HEK293T (cell line): ENCODE results near the gene RFX6.

Experiments
- CTCF ChIA-PET: fragments of 350-600 bp; formaldehyde crosslinking; extraction: SDS; loops from one replicate; lab custom pipeline; 2021; ENCODE audit warnings: antibody characterized with exemption, inconsistent platforms; lab: Yijun Ruan, JAX
- POLR2A ChIA-PET: fragments of 350-600 bp; formaldehyde crosslinking; extraction: SDS; loops from one replicate; lab custom pipeline; 2020; ENCODE audit warnings: antibody characterized with exemption, inconsistent platforms; lab: Yijun Ruan, JAX
- DNase-seq: peaks from one replicate; pipeline ENCODE4 v3.0.0; 2012; ENCODE audit warnings: mixed read lengths; ENCODE audit errors: extremely low spot score
- ARNT ChIP-seq: fragments of 450-650 bp; IDR thresholded peaks from 2 replicates; pipeline ENCODE4 v1.6.1; 2017; ENCODE audit warnings: mild to moderate bottlenecking
- BHLHE40 ChIP-seq: fragments of 450-650 bp; IDR thresholded peaks from 2 replicates; pipeline ENCODE4 v1.6.1; 2016; ENCODE audit warnings: mild to moderate bottlenecking, moderate library complexity, borderline replicate concordance
- CTBP1 ChIP-seq: fragments of 450-650 bp; IDR thresholded peaks from 2 replicates; pipeline ENCODE4 v1.6.1; 2016; ENCODE audit warnings: borderline replicate concordance
- ELF4 ChIP-seq: fragments of 450-650 bp; IDR thresholded peaks from 2 replicates; pipeline ENCODE4 v1.6.1; 2017; ENCODE audit warnings: antibody characterized with exemption
- FOXA1 ChIP-seq: fragments of 450-650 bp; IDR thresholded peaks from 2 replicates; pipeline ENCODE4 v1.6.1; 2016; ENCODE audit warnings: mild to moderate bottlenecking
- FOXK2 ChIP-seq: fragments of 450-650 bp; IDR thresholded peaks from 2 replicates; pipeline ENCODE4 v1.6.1; 2016; ENCODE audit warnings: mild to moderate bottlenecking
- FOXM1 ChIP-seq: fragments of 450-650 bp; IDR thresholded peaks from 2 replicates; pipeline ENCODE4 v1.6.1; 2017; ENCODE audit warnings: mild to moderate bottlenecking, borderline replicate concordance
- HDGF ChIP-seq: fragments of 450-650 bp; IDR thresholded peaks from 2 replicates; pipeline ENCODE4 v1.6.1; 2017; ENCODE audit warnings: antibody characterized with exemption, borderline replicate concordance
- L3MBTL2 ChIP-seq: fragments of 450-650 bp; conservative IDR thresholded peaks from 2 replicates; pipeline ENCODE4 v1.6.1; 2016; ENCODE audit warnings: mild to moderate bottlenecking
- LEF1 ChIP-seq: fragments of 450-650 bp; IDR thresholded peaks from 2 replicates; pipeline ENCODE4 v1.6.1; 2017; ENCODE audit warnings: mild to moderate bottlenecking, borderline replicate concordance
- NFRKB ChIP-seq: fragments of 450-650 bp; IDR thresholded peaks from 2 replicates; pipeline ENCODE4 v1.6.1; 2016; ENCODE audit warnings: mild to moderate bottlenecking, moderate library complexity
- SP1 ChIP-seq: fragments of 450-650 bp; IDR thresholded peaks from 2 replicates; pipeline ENCODE4 v1.6.1; 2017
- SUZ12 ChIP-seq: fragments of 450-650 bp; IDR thresholded peaks from 2 replicates; pipeline ENCODE4 v1.6.1; 2016; ENCODE audit warnings: mild to moderate bottlenecking
- TARDBP ChIP-seq: fragments of 450-650 bp; IDR thresholded peaks from 2 replicates; pipeline ENCODE4 v1.6.1; 2016
- ZNF384 ChIP-seq: fragments of 450-650 bp; IDR thresholded peaks from 2 replicates; pipeline ENCODE4 v1.6.1; 2016
- TF ChIP-seq, protein P1 (sequence below): fragments of 450-650 bp; IDR thresholded peaks from 2 replicates; pipeline ENCODE4 v1.6.1; 2016

Gene RFX6

DNA sequence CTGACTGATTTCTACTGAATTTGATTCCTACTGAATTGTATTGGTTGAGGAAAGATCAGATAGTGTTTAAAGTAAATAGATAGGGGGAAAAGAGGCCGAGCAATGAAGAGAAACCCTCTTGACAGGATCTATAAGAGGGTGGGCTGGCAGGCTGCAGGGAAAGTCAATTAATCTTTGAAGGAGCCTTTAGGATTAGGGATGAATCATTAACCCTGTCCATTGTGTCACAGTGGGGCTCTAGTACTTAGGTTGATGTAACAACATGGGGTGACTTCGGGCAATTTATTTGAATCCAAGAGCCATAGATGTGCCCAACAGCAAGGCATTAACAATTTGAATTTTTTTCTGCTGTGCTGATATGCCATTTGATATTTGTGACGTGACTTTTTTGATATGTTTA is 7.5 kb downstream of the RFX6 start:
- DNase-seq = no peak
- ChIA-PET POLR2A (no interaction called here), CTCF (interaction anchor here (0.7 kb wide), 1 partner anchor 7 kb away, joined by 3 read pairs; no protein-coding TSS in a partner anchor)
- no peak for TF ChIP-seq TARDBP
- TF ChIP-seq, protein P1, sequence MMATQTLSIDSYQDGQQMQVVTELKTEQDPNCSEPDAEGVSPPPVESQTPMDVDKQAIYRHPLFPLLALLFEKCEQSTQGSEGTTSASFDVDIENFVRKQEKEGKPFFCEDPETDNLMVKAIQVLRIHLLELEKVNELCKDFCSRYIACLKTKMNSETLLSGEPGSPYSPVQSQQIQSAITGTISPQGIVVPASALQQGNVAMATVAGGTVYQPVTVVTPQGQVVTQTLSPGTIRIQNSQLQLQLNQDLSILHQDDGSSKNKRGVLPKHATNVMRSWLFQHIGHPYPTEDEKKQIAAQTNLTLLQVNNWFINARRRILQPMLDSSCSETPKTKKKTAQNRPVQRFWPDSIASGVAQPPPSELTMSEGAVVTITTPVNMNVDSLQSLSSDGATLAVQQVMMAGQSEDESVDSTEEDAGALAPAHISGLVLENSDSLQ = peak; percentile 82
- TF ChIP-seq ELF4 = no peak
- no peak for TF ChIP-seq ZNF384
- TF ChIP-seq NFRKB = no peak
- TF ChIP-seq HDGF = no peak
- no peak for TF ChIP-seq SUZ12
- TF ChIP-seq SP1 = no peak

DNA sequence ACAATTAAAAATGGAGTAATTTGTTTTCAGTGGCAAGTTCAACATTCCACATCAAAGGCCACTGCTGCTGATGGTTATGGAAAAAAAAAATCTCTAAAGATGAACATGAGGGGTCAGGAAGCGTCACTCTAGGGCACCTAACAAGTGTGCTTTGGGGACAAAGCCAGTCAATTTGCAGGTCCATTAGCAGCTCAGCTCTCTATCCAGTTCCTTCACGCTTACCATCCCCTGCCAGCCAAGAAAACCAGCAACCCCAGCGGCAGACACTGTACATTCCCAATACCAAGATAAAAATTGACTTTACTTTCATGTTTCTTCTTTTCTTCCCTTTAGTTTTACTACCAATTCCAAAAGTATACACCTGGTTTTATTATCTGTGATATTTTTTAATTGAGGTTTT is 10.1 kb downstream of the RFX6 start:
- POLR2A ChIA-PET = no interaction called here
- no peak for DNase-seq
- CTCF ChIA-PET = interaction anchor here (0.7 kb wide), 1 partner anchor 778 kb away, joined by 4 read pairs; no protein-coding TSS in a partner anchor
- no peak for TF ChIP-seq FOXK2
- no peak for TF ChIP-seq LEF1

DNA sequence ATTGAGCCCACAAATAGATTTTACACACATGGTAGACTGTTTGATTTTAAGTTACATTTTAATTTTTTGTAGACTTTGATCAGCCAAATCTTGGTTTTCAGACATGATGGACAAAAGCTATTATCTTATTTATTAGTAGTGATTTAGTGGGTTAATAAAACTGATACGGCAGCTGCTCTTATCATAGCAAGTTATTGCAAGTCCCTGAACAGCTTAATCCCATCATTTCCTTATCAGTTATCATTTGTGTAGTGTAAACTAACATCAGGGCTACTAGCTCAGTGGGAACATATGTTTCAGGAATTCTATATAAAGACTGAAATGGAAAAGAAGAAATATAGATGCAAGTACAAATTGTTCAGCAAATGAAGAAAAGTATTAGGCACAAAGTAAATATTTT is 10.9 kb downstream of the RFX6 start:
- TF ChIP-seq ELF4 = no peak
- TF ChIP-seq, protein P1 = peak; percentile 40; the same call in 1 of the 2 replicates
- POLR2A ChIA-PET = no interaction called here
- DNase-seq = no peak
- CTCF ChIA-PET = interaction anchor here (0.6 kb wide), 1 partner anchor 81 kb away, joined by 3 read pairs; no protein-coding TSS in a partner anchor

DNA sequence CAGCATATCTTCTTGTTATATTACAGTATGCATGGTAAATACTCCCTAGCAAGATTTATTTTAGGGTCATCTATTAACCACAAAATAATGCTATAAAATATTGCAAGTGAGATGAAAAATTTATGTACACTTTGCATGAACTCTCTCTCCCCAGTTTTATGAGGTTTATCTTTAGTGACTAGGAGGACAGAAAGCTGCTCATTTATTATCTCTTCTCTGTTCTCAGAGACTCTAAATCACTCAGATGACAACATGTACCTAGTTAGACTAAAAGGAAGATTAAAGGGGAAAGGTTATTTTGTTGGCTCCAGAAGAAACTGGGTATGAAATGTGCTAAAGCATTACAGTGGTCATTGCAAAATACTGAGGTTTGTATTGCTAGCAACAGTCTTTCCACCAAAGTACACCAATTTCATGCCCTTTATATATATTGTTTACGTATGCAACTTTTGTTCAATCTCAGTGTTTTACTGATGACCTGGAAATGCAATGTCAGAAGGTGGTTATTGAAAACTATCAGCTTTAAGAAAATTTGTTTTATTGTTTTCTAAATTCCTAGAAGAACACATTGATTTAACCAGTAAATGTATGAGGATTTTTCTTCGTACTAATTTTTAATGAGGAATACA is 11.8 kb downstream of the RFX6 start:
- ChIA-PET POLR2A (no interaction called here), CTCF (no interaction called here)
- DNase-seq = no peak
- TF ChIP-seq CTBP1 (peak; percentile 74), ARNT (no peak)
- TF ChIP-seq, protein P1 = peak; percentile 89

- CTCF ChIA-PET = no interaction called here
Measured at GRCh38 chr6:116894669-116895068, 17.6 kb downstream of the RFX6 start.

GRCh38 chr6:116895935-116896334 is 18.9 kb downstream of the RFX6 start:
- POLR2A ChIA-PET = interaction anchor here (0.7 kb wide), 1 partner anchor 569 kb away, joined by 3 read pairs; no protein-coding TSS in a partner anchor
- DNase-seq = no peak
- TF ChIP-seq SUZ12 = no peak
- no peak for TF ChIP-seq LEF1
- TF ChIP-seq TARDBP = no peak
- TF ChIP-seq L3MBTL2 = no peak
- CTCF ChIA-PET = no interaction called here

More at GRCh38 chr6:116894669-116895068, 17.6 kb downstream of the RFX6 start:
- POLR2A ChIA-PET = no interaction called here
- no peak for DNase-seq
- TF ChIP-seq SUZ12 = no peak
- no peak for TF ChIP-seq ZNF384
- no peak for TF ChIP-seq FOXA1
- no peak for TF ChIP-seq FOXK2
- TF ChIP-seq, protein P1 = no peak
- no peak for TF ChIP-seq HDGF
- no peak for TF ChIP-seq BHLHE40
- TF ChIP-seq NFRKB = no peak
- TF ChIP-seq TARDBP = no peak
- no peak for TF ChIP-seq L3MBTL2

DNA sequence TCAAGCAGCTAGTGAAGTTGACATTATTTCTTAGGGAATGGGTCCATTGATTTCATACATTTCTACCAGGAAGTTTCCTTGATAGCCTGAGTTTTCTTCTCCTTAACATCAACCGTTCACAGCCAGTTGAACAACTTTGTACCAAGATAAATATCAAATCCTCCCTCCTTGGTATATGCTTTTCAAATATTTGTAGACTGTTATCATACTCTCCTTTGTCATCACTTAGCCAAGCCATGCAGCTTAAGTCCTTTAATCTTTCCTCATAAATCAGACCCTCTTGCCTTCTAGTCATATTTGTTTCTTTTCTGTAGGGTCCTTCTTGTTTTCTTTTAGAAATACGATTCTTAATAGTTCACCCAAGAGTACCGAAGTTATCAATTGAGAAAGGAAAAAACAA is 25.6 kb downstream of the RFX6 start:
- ChIA-PET CTCF (no interaction called here), POLR2A (no interaction called here)
- TF ChIP-seq LEF1 (no peak), ZNF384 (no peak), HDGF (no peak), FOXA1 (no peak), CTBP1 (no peak; the same call in 1 of the 2 replicates), ARNT (no peak), NFRKB (no peak), FOXK2 (no peak), SP1 (no peak), ELF4 (no peak), FOXM1 (no peak), TARDBP (no peak)
- TF ChIP-seq, protein P1 = no peak
- no peak for DNase-seq
